ENCODE results near the gene BHMT. TPM values are rescaled to one million over a fixed set of nuclear protein-coding genes. Genes with fewer than 3 reads are reported as not detected.

BHMT gene
- total and polyA plus RNA-seq, 4 donors, result 27.7 to 197 (median 116) TPM

DNA sequence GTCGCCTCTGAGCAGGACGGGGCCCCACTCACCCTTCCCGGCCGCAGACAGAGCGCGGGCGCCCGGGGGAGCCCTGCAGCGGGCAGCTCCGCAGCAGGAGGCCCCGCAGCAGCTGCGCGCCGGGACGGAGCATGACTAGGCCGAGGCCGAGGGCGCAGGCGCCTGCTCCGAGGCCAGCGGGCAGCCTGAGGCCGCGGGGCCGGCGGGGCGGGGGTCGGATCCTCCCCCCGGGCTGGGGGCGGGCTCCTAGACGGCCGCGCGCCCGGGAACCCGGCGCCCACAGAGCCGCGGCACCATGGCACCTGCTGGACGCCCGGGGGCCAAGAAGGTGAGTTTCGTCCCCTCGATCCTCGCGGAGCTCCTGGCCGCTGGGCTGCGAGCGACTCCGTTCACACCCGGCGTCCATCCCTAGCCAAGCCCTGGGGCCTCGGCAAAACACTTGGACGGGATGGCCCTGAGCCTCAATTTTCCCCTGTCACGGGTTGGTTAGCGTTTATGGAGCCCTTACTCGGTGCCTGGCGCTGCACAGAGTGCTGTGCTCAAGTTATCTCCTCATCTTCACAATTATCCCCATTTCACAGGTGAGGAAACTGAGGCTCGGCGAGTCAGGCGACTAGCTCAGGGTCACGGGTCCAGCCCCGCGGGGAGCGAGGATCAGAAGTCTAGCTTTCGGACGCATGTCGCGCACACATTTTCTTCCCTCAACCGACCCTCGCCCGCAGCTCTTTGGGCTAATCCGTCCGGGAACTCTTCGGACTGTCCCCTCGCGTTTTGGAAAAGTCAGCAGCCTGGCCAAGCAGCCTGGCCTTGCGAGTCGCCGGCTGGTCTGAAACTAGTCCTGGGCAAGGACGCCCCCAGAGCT lies 41.9 kb upstream of the BHMT start, which contains the start of the genes BHMT2 and DMGDH (continued):
- TF ChIP-seq, protein P1, sequence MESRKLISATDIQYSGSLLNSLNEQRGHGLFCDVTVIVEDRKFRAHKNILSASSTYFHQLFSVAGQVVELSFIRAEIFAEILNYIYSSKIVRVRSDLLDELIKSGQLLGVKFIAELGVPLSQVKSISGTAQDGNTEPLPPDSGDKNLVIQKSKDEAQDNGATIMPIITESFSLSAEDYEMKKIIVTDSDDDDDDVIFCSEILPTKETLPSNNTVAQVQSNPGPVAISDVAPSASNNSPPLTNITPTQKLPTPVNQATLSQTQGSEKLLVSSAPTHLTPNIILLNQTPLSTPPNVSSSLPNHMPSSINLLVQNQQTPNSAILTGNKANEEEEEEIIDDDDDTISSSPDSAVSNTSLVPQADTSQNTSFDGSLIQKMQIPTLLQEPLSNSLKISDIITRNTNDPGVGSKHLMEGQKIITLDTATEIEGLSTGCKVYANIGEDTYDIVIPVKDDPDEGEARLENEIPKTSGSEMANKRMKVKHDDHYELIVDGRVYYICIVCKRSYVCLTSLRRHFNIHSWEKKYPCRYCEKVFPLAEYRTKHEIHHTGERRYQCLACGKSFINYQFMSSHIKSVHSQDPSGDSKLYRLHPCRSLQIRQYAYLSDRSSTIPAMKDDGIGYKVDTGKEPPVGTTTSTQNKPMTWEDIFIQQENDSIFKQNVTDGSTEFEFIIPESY (IDR thresholded peaks at IDR 0.05), result no peak
- TF ChIP-seq FOXA1 (IDR thresholded peaks at IDR 0.05) (no peak), SP1 (IDR thresholded peaks at IDR 0.05) (no peak), EGR1 (IDR thresholded peaks at IDR 0.05; ENCODE audit: low read depth in 2 of 2) (no peak)

GRCh38 chr5:79070350-79070667 lies 41.3 kb upstream of the BHMT start:
- no peaks in the 10 kb centered on the region for H3K36me3 ChIP-seq (ENCODE audit: control insufficient read depth in 4 of 4, insufficient read depth in 3 of 4, low read depth in 1 of 4, low read length in 3 of 4)
- H3K27me3 ChIP-seq (ENCODE audit: control insufficient read depth in 4 of 4, insufficient read depth in 4 of 4, low read length in 3 of 4), result no peaks in the 10 kb centered on the region
- H3K9me3 ChIP-seq (ENCODE audit: control insufficient read depth in 4 of 4, low read length in 3 of 4), result no peaks in the 10 kb centered on the region
- peak overlapping the region; percentile 98 to 99 for H3K27ac ChIP-seq (ENCODE audit: low read depth in 1 of 2, low read length in 2 of 2)
- peaks cover 2 to 42% (median 21%) of the 10 kb centered on the region in 4 donors for H3K4me1 ChIP-seq (ENCODE audit: control insufficient read depth in 4 of 4, insufficient read depth in 4 of 4, low read length in 3 of 4)
- peak overlapping the region; percentile 73 to 81 (median 76) for H3K4me3 ChIP-seq (ENCODE audit: low read depth in 1 of 3, low read length in 3 of 3)
- 19% methylated on average over 9 of the region's 9 CpGs for WGBS
- peak overlapping the region; percentile 94 to 100 for H3K9ac ChIP-seq (ENCODE audit: low read depth in 1 of 2, low read length in 2 of 2)
- peak; percentile 42 for DNase-seq (ENCODE audit: low spot score)
- TF ChIP-seq YY1 (IDR thresholded peaks at IDR 0.05) (peak; percentile 41), FOXA2 (IDR thresholded peaks at IDR 0.05) (no peak), GABPA (IDR thresholded peaks at IDR 0.05 in 1 of 2, conservative IDR thresholded peaks at IDR 0.05 in 1 of 2) (no peak), HNF4G (IDR thresholded peaks at IDR 0.05) (no peak), FOXA1 (IDR thresholded peaks at IDR 0.05) (no peak), CTCF (IDR thresholded peaks at IDR 0.05; ENCODE audit: low read depth, low read length, missing input control) (no peak), EGR1 (IDR thresholded peaks at IDR 0.05; ENCODE audit: low read depth in 2 of 2) (peak in 1 of 2 donors; percentile 43), REST (IDR thresholded peaks at IDR 0.05) (peak; percentile 54), TAF1 (conservative IDR thresholded peaks at IDR 0.05) (no peak), JUND (IDR thresholded peaks at IDR 0.05) (no peak), HNF4A (conservative IDR thresholded peaks at IDR 0.05) (no peak), RAD21 (IDR thresholded peaks at IDR 0.05) (no peak)
- TF ChIP-seq, protein P1 (IDR thresholded peaks at IDR 0.05), result no peak
